ENCODE data around the gene SGO2.

The SGO2 gene

GRCh38 chr2:200523158-200523557, 2.8 kb upstream of the SGO2 start:
- TF ChIP-seq CSDC2 (CRISPR knock-in tag; IDR thresholded peaks at IDR 0.05) (no peak), ZFP3 (CRISPR knock-in tag; IDR thresholded peaks at IDR 0.05) (no peak), PATZ1 (CRISPR knock-in tag; IDR thresholded peaks at IDR 0.05; ENCODE audit: borderline replicate concordance) (no peak), RARB (CRISPR knock-in tag; IDR thresholded peaks at IDR 0.05) (no peak), ZNF70 (CRISPR knock-in tag; IDR thresholded peaks at IDR 0.05) (no peak)
- ATAC-seq = no peak

GRCh38 chr2:200523604-200524003, 2.4 kb upstream of the SGO2 start:
- TF ChIP-seq SNAI2 (CRISPR knock-in tag; IDR thresholded peaks at IDR 0.05) (no peak), ZFP30 (CRISPR knock-in tag; IDR thresholded peaks at IDR 0.05) (no peak), ISL1 (CRISPR knock-in tag; IDR thresholded peaks at IDR 0.05) (no peak), POU6F1 (CRISPR knock-in tag; IDR thresholded peaks at IDR 0.05; ENCODE audit: borderline replicate concordance, low read depth) (no peak), ZNF8 (CRISPR knock-in tag; IDR thresholded peaks at IDR 0.05) (no peak), BACH2 (CRISPR knock-in tag; IDR thresholded peaks at IDR 0.05; ENCODE audit: borderline replicate concordance) (no peak), ZNF70 (CRISPR knock-in tag; IDR thresholded peaks at IDR 0.05) (no peak), PPARA (CRISPR knock-in tag; IDR thresholded peaks at IDR 0.05; ENCODE audit: borderline replicate concordance) (no peak), CSDC2 (CRISPR knock-in tag; IDR thresholded peaks at IDR 0.05) (no peak), ZC3H10 (CRISPR knock-in tag; IDR thresholded peaks at IDR 0.05) (no peak), TSHZ2 (CRISPR knock-in tag; IDR thresholded peaks at IDR 0.05) (no peak), TOX (CRISPR knock-in tag; IDR thresholded peaks at IDR 0.05; ENCODE audit: borderline replicate concordance) (no peak), CSRNP3 (CRISPR knock-in tag; IDR thresholded peaks at IDR 0.05) (no peak), TCF4 (CRISPR knock-in tag; IDR thresholded peaks at IDR 0.05; ENCODE audit: borderline replicate concordance) (no peak), ZNF565 (CRISPR knock-in tag; conservative IDR thresholded peaks at IDR 0.05; ENCODE audit: low read depth) (no peak)
- ATAC-seq = no peak

GRCh38 chr2:200525066-200525465, 941 bp upstream of the SGO2 start:
- ATAC-seq = no peak

GRCh38 chr2:200525551-200525881, 491 bp upstream of the SGO2 start:
- TF ChIP-seq ZNF565 (CRISPR knock-in tag; conservative IDR thresholded peaks at IDR 0.05; ENCODE audit: low read depth) (no peak), PPARA (CRISPR knock-in tag; IDR thresholded peaks at IDR 0.05; ENCODE audit: borderline replicate concordance) (no peak), POU6F1 (CRISPR knock-in tag; IDR thresholded peaks at IDR 0.05; ENCODE audit: borderline replicate concordance, low read depth) (no peak), TCF4 (CRISPR knock-in tag; IDR thresholded peaks at IDR 0.05; ENCODE audit: borderline replicate concordance) (no peak), TSHZ2 (CRISPR knock-in tag; IDR thresholded peaks at IDR 0.05) (no peak), RARB (CRISPR knock-in tag; IDR thresholded peaks at IDR 0.05) (no peak), ISL1 (CRISPR knock-in tag; IDR thresholded peaks at IDR 0.05) (no peak), ZFP3 (CRISPR knock-in tag; IDR thresholded peaks at IDR 0.05) (no peak), ARNTL (CRISPR knock-in tag; IDR thresholded peaks at IDR 0.05; ENCODE audit: borderline replicate concordance, low read depth) (no peak), TOX (CRISPR knock-in tag; IDR thresholded peaks at IDR 0.05; ENCODE audit: borderline replicate concordance) (no peak), PATZ1 (CRISPR knock-in tag; IDR thresholded peaks at IDR 0.05; ENCODE audit: borderline replicate concordance) (no peak), SNAI2 (CRISPR knock-in tag; IDR thresholded peaks at IDR 0.05) (no peak)
- ATAC-seq = no peak

More at GRCh38 chr2:200525066-200525465, 941 bp upstream of the SGO2 start:
- no peak for TF ChIP-seq OSR1 (CRISPR knock-in tag; IDR thresholded peaks at IDR 0.05)
- no peak for TF ChIP-seq ISL1 (CRISPR knock-in tag; IDR thresholded peaks at IDR 0.05)
- no peak for TF ChIP-seq TOX (CRISPR knock-in tag; IDR thresholded peaks at IDR 0.05; ENCODE audit: borderline replicate concordance)

Data from SK-N-SH treated with all-trans-retinoic acid at 6 μM for 48 hours (cell line).